DMS79 (cell line): ENCODE data around the gene GJA4.
"Not testable (repeated sequence)": the region's sequence is repeated elsewhere in the genome, so short reads cannot be mapped to it uniquely, and the experiment has no call there.

Experiments used
- DNase-seq: peaks from one replicate; lab custom pipeline; 2025; lab: John Stamatoyannopoulos, UW

The GJA4 gene

DNA sequence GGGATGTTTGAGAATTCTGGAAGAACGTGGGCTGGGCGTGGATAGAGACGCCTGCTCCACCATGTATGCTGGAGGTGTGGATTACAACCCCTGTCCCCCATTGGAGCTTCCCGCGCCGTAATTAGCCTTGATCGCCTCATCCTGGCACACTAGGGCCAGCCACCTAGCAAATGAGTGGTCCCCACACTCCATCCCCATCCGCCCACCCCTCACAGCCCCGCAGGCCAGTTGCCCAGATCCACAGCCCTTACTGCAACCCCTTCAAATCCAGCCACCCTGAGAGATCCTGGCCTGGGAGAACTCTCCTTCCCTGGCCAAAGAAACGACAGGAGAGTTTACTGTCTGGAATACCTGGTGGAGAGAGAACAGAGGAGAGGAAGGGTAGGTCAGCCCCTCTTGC is 375 bp upstream of the GJA4 start:
- no peak for DNase-seq

DNA sequence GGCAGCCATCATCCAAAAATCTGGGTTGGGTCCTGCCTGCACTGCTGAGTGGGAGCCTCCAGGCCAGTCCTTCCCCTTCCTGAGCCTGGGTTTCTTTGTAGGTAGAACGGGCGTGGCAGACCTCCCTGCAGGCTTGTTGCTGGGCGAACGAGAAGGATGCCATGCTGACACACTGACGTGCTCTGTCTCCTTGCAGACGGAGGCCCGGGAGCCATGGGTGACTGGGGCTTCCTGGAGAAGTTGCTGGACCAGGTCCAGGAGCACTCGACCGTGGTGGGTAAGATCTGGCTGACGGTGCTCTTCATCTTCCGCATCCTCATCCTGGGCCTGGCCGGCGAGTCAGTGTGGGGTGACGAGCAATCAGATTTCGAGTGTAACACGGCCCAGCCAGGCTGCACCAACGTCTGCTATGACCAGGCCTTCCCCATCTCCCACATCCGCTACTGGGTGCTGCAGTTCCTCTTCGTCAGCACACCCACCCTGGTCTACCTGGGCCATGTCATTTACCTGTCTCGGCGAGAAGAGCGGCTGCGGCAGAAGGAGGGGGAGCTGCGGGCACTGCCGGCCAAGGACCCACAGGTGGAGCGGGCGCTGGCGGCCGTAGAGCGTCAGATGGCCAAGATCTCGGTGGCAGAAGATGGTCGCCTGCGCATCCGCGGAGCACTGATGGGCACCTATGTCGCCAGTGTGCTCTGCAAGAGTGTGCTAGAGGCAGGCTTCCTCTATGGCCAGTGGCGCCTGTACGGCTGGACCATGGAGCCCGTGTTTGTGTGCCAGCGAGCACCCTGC is 1.4 kb downstream of the GJA4 start:
- DNase-seq: no peak

DNA sequence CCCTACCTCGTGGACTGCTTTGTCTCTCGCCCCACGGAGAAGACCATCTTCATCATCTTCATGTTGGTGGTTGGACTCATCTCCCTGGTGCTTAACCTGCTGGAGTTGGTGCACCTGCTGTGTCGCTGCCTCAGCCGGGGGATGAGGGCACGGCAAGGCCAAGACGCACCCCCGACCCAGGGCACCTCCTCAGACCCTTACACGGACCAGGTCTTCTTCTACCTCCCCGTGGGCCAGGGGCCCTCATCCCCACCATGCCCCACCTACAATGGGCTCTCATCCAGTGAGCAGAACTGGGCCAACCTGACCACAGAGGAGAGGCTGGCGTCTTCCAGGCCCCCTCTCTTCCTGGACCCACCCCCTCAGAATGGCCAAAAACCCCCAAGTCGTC is 2.0 kb downstream of the GJA4 start:
- no peak for DNase-seq

DNA sequence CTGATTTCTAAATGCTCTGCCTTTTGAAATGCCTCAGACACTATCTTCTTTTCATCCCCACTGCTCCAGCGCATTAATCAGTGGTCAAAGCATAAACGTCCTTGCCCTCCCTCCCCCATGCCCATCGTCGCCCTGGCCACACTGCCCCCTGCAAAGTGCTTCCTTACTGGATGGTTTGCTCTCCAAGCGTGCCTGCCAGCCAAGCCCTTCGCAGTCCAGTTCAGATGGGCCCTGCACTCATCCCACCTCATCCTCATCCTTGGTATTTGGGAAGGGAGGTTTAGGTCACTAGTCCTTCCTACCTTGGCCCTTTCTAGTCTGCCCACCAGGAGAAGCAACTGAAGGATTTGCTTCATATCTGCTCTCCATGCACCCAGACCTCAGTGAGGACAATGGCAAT is 3.1 kb downstream of the GJA4 start:
- DNase-seq: no peak

DNA sequence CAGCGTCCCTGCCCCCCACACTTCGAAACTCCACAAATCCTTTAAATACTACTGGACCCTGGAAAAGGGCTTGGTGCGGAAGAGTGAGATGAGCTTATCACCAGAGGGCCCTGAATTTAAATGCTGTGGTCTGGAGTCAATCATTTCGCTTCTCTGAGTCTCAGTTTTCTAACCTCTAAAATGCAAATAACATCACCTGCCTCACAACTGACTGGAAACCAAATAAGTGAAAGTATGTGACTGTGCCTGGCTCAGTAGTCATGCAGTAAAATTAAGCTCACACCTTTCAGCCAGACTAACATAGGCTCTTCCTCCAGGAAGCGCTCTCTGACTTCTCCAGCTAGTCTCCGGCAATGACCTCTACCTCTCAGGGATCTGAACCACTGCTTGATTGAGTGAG is 4.2 kb downstream of the GJA4 start:
- no peak for DNase-seq

DNA sequence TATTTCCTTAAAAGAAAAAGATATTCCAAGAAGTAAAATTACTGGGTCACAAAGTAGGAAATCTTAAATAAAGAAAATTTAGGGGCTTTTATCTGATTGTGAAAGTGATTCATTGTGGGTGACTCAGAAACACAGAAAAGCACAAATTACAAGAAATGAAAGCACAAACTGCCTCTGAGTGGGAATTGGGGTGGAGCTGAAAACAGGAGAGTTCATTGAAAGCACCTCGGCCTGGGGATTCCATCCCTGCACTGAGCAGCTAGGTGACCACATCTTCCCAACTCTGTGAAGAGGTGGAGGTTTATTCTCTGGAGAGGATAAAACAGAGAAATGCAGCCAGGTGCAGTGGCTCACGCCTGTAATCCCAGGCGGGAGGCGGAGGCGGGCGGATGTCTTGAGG is 7.4 kb downstream of the GJA4 start:
- DNase-seq: no peak

DNA sequence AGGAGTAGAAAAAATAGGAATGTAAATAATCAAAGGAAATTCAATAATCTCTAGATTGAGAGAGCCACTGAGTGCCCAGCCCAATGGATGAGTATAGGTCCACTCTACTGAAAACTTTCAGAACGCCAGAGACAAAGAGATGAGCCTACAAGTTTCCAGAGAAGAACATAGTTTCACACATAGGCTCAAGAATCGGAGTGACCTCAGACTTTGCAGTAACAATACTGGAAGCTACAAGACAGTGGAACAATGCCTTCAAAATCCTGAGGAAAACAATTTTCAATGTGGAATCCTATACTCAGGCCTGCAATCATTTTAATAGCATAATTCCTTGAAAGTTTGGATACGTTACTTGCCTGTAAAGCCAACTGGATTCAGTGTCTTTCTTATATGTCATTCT is 11.0 kb downstream of the GJA4 start:
- DNase-seq: no peak

DNA sequence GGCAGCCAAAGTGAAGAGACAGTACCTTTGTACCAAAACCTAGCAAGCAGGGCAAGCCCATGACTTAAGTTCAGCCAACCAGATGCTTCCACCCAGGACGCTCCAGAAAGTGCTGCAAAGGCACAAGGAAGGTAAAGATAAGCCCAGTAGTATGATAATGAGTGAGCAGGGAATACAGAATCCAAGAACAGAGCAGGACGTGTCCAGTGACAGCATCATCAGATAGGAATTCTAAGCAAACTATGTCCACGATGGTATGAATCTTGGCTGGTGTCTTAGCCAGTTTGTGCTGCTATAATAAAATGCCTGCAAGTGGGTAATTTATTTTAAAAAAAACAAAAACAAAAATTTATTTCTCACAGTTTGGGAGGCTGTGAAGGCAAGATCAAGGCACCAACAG is 13.6 kb downstream of the GJA4 start:
- no peak for DNase-seq

DNA sequence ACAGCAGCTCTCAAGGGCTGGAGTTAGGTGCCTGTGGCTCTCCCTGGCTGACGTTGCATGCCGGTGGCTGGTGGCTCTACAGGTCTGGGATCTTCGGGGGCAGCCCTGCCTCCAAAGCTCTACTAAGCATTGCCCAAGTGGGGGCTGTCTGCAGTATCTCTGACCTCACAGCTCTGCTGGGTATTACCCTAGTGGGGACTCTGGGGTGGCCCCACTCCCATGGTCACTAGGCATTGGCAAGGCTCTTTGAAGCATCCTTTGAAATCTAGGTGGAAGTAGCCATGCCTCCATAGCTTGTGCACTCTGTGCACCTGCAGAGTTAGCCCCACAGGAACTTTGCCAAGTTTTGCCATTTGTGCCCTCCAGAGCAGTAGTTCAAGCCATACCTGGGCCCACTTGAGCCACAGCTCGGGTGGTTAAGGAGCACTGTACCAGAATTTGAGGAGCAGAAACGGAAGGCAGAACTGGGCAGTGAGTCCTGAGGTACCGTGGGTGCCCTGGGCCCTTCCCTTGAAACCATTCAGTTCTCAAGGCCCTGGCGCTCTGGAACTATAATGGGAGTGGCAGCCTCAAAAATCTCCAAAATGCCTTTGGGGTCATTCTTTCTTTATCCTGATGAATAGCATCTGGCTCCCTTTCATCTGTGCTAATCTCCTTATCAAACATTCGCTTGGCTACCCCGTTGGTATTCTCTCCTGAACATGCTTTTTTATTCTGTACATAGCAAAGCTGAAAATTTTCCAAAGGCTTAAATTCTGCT is 15.4 kb downstream of the GJA4 start:
- DNase-seq: no peak

DNA sequence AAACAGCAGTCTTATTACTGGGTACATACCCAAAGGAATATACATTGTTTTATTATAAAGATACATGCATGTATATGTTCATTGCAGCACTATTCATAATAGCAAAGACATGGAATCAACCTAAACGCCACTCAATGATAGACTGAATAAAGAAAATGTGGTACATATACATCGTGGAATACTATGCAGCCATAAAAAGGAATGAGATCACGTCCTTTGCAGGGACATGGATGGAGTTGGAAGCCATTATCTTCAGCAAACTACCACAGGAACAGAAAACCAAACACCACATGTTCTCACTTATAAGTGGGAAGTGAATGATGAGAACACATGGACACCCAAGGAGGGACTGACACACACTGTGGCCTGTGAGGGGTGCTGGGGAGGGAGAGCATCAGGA is 18.0 kb downstream of the GJA4 start:
- not testable (repeated sequence) for DNase-seq

DNA sequence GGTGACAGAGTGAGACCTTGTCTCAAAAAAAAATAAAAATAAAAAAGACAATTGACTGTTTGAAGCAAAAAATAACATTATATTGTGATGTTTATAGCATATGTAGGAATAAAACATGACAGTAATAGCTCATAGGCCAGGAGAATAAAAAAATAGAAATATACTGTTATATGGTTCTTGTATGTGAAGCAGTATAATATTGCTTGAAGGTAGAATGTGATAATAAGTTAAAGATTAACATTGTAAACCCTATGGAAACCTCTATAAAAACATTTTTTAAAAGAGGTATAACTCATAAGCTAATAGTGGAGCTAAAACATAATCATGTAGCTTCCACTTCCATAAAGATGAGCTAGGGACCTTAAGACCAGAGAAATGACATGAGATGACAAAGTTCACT is 23.5 kb downstream of the GJA4 start:
- DNase-seq: no peak

DNA sequence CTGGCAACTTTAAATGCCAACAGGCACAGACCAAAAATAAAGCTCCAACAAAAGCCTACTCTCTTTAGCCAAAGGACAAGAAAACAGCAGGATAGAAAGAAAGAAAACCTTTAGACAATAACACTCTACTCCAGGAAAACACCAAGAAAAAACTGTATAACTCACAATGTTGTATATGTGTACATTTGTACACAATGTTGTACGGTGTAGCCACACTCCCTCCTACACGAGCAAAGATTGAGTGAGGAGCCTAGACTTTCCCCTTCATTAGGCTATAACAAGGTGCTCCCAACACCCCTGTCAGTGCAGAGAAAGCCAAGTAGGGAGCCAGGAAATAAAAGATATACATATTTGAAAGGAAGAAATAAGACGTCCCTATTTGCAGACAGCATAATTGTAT is 24.0 kb downstream of the GJA4 start:
- no peak for DNase-seq

DNA sequence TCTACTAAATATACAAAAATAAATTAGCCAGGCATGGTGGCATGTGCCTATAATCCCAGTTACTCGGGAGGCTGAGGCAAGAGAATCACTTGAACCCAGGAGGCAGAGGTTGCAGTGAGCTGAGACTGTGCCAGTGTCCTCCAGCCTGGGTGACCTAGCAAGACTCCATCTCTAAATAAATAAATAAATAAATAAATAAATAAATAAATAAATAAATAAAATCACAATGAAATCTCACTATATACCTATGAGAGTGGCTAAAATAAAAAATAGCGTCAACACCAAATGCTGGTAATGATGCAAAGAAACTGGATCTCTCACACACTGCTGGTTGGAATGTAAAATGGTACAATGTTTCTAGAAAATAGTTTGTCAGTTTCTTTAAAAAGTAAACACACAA is 26.1 kb downstream of the GJA4 start:
- DNase-seq: not testable (repeated sequence)

DNA sequence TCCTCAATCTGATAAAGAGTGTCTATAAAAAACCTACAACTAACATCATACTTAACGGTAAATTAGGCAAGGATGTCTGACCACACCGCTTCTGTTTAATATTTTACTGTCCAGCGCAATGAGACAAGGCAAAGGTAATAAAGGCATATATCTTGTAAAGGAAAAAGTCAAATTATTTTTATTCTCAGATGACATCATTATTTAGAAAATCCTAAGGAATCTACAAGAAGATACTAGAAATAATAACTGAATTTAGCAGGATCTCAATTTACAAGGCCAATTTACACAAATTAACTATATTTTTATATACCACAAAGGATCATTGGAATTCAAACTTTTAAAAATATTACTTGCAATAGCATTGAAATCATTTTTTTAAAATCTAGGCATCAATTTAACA is 29.4 kb downstream of the GJA4 start:
- DNase-seq: no peak

DNA sequence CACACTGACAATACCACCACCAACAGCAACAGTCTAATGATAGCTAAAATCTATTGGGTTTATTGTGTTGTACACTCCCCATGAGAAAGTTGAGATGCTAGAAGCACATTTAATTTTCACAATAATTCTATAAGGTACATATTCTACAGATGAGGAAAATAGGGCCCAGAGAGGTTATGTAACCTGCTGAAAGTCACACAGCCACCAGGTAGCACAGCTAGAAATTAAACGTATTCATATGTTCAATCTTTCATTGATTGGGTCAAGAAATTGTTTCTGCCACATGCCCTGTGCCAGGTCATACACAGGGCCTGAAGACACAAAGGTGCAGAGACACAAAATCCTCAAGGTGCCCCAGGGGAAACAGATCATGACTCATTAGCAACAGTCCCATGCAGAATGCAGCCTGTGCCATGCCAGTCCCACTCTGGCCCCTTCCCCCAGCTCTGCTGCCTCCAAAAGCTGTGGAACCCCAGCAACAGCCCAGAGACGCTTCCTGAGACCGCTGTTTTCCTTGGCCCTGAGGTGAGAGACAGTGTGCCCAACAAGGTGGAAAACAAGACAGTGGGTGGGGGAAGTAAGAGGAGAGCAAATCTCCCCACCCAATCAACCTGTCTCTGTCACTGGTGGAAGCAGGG is 32.1 kb downstream of the GJA4 start:
- no peak for DNase-seq

DNA sequence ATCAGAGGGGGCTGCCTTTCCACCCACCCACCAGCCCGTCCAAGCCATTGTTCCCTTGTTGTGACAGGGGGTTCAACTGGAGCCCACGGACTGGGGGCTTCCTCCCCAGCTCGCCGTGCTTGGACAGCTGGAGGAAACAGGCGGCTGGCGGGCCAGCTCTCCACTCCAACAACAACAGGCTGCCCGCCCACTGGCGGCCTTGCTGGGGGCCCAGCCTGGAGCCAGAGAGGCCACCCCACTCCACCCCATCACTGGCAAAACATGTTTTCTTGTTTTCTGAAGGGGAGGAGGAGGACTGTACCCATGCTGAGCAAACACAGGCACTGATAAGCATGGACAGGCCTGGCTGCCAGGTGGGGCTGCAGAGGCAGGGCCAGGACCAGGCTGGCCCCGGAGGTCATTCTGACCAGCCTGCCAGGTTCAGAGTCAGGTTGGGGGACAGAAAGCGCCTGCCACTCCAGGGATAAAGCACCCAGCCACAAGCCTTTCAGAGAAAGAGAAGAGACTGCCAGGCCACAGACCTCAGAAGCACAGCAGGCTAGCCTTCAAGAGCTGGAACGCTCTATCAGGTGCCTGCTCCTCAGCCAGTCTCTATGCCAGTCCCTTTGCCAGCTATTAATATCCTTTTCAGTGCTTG is 32.8 kb downstream of the GJA4 start:
- no peak for DNase-seq

DNA sequence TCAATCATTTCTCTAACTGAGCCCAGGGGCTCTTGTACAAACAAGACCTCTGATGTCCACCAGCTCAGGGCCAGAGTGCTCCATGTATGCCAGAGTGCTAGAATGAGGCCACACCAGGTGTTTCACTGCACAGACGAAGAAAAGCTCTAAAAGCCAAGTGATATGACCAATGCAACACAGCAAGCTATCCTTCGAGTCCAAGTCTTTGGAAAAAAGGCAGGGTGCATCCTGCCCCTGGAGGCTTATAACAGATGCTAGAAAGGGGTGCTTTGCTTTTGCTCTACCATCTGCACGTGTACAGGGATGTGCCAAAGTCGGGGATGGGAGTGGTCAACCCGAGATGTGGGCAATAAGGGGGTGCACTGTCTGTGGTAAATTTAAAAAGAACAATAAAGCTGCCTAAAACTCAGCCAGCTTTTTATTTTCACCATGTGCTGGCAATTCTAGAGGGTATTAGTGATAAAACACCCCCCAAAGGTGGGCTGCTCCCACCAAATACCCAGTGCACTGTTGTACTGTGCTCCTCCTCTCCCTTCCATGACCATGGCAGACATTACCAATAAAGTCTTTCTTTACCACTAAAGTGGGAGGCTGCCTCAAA is 34.6 kb downstream of the GJA4 start:
- no peak for DNase-seq

DNA sequence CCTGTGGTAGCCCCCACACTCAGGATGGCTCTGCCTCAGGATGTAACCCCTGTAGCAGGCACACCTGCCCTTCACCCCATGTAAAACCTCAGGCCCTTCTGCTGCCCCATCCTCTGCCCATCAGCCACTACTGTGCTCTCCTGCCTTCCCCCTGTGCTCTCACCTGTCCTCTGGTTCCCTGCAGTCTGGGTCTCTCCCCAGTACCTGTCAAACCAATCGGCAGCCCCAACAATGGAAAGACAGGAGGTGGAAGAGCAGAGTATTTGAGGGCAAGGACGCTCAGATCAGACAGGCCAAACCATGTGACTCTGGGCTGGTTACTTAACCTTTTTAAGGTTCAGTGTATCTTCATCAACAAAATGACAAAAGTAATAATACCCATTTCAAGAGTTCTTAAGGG is 35.8 kb downstream of the GJA4 start:
- DNase-seq: no peak

DNA sequence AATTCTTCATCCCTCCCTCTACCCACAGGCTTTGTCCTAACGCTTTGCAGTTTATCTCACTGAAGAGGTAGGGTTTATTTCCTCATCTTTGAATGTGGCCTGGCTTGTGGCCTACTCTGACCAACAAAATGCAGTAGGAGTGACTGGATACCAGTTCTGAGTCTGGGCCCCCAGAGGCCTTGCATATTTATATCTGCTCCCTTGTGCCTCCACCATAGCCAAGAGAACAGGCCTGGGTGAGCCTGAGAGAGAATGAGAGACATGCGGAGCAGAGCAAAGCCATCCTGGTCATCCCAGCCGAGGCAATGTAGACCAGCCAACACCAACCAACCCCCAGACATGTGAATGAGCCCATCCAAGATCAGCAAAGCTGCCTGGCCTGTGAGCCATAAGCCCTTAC is 36.5 kb downstream of the GJA4 start:
- no peak for DNase-seq

DNA sequence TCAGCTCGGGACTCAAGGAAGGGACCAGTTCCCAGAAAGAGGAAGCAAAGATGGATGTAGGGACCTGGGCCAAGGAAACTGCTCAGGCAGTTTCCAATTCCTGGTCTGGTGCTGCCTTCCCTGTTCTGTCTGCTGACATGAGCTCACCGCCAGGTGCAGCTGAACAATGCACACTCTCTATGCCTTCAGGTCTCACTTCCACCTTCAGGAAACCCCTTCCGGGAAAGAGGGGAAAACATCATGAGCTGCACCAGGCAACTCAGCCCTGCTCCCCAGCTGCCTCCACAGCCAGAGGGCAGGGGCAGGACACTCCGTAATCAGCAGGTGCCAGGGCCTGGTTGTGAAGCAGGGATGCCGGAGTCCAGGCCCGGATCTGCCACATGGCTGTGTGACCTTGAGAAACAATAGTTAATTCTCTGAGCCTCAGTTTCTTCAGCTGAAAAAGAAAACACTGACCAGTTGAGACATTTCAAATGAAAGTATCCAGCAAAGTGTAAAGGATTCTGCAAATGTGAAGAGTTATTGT is 39.0 kb downstream of the GJA4 start:
- no peak for DNase-seq

DNA sequence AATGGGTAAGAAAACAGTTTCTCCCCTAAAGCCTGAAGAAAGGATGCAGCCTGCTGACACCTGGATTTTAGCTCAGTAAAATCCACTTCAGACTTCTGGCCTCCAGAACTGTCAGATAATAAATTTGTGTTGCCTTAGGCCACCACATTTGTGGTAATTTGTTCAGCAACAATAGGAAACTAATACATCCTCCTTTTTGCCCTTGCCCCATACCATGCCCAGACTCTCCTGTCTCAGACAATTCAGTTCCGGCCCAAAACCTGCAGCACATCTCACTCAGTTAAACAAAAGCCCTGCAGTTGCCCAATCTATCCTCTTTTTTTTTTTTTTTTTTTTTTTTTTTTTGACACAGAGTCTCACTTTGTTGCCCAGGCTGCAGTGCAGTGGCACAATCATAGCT is 40.9 kb downstream of the GJA4 start:
- no peak for DNase-seq
